Mucosa of descending colon (tissue), 3 donors: ENCODE measurements around the gene METTL24. TPM values are rescaled to one million over a fixed set of nuclear protein-coding genes. Genes with fewer than 3 reads are reported as not detected.

ENCODE experiments used
- ATAC-seq: fragments of 200-7000 bp; cut with Tn5 transposase; one replicate; pipeline ENCODE4 v1.9.1; 2020; ENCODE audit warnings: mild to moderate bottlenecking, moderate library complexity
- DNase-seq, 3 donors: peaks; one replicate each; pipeline ENCODE4 v3.0.0-alpha.2; 2020
- H3K36me3 ChIP-seq: fragments of 200-600 bp; one replicate; pipeline ENCODE4 v1.8.0; 2021; ENCODE audit warnings: low read depth, mild to moderate bottlenecking
- H3K4me1 ChIP-seq: fragments of 200-600 bp; one replicate; pipeline ENCODE4 v1.8.0; 2021; ENCODE audit warnings: low read depth, mild to moderate bottlenecking
- H3K4me3 ChIP-seq: fragments of 200-600 bp; one replicate; pipeline ENCODE4 v1.8.0; 2021; ENCODE audit warnings: mild to moderate bottlenecking
- H3K9me3 ChIP-seq: fragments of 200-600 bp; one replicate; pipeline ENCODE4 v1.8.0; 2021; ENCODE audit warnings: mild to moderate bottlenecking
- intact Hi-C, 2 donors: fragments of 100-400 bp; cut with DNase I in 1 of 2; cut with micrococcal nuclease in 1 of 2; formaldehyde crosslinking; loops; one replicate each; pipeline versions ENCODE4 v1.11.0 to v1.11.1; 2022; cut with DNase I, micrococcal nuclease
- total RNA-seq, 3 donors: library from RNA; stranded (reverse); fragmentation: NEBNext Ultra II Directional in 2 of 3; extraction: Animal tissue kit (Norgen Biotek cat#: 25700) in 2 of 3; gene quantifications; one replicate each; pipeline versions ENCODE4 v1.2.1 to v1.2.4, GENCODE V29; 2021 to 2023
- TF ChIP-seq, protein P1 (sequence below): fragments of 200-600 bp; IDR thresholded peaks from one replicate; pipeline ENCODE4 v1.8.0; 2022; ENCODE audit warnings: antibody characterized with exemption, mild to moderate bottlenecking
- donor health status: DM: no; HTN: no; CAD: no; lungs with moderate emphysema.
- donor health status: DM: no; HTN: no; CAD: no.
- donor health status: DM: no; HTN: yes; CAD: no.

METTL24 gene
- total RNA-seq, 3 donors from 2014 or later = 0.43 to 23.5 (median 1.2) TPM

DNA sequence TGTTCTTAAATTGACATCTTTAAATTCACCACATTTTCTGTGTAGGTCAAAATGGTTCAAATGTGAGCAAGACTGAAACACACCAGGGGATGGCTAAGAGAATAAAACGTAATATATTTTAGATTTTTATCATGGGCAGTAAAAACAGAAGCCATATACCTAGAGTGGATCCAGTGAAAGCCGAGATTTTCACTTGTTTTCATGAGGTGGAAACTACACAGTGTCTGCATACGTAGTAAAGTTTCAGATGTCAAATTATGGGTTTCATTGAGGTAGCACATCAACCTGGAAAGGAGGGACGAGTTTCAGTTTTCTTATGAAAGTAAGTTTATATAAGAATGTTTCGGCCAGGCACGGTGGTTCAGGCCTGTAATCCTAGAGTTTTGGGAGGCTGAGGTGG lies 25.9 kb downstream of the METTL24 start:
- ATAC-seq = no peak
- peaks cover 9% of the 10 kb centered on the region for H3K4me1 ChIP-seq
- intact Hi-C loops = no loop called here

DNA sequence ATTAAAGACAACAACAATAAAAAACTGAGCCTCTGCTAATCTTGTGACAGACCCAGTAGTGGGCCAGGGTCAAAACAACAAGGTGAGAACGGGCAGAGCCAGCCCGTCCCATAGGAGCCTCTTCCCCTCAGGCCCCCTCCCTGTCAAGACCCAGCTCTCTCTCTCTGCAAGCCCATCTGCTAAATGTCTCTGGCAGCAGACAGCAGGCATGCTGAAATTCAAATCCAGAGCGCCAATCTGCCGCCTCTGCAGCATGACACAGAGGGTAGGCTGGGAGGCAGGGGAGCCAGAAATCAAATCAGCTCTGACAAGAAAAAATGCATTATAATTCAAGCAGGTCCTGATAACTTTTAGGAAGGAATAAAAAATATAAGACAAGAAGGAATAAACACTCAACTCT lies 26.3 kb downstream of the METTL24 start:
- intact Hi-C loops = no loop called here
- DNase-seq (no peak), ATAC-seq (no peak)
- Histone ChIP-seq H3K4me3 (no peak overlapping the region), H3K9me3 (no peaks in the 10 kb centered on the region), H3K36me3 (no peaks in the 10 kb centered on the region), H3K4me1 (peaks cover 9% of the 10 kb centered on the region)
- TF ChIP-seq, protein P1, sequence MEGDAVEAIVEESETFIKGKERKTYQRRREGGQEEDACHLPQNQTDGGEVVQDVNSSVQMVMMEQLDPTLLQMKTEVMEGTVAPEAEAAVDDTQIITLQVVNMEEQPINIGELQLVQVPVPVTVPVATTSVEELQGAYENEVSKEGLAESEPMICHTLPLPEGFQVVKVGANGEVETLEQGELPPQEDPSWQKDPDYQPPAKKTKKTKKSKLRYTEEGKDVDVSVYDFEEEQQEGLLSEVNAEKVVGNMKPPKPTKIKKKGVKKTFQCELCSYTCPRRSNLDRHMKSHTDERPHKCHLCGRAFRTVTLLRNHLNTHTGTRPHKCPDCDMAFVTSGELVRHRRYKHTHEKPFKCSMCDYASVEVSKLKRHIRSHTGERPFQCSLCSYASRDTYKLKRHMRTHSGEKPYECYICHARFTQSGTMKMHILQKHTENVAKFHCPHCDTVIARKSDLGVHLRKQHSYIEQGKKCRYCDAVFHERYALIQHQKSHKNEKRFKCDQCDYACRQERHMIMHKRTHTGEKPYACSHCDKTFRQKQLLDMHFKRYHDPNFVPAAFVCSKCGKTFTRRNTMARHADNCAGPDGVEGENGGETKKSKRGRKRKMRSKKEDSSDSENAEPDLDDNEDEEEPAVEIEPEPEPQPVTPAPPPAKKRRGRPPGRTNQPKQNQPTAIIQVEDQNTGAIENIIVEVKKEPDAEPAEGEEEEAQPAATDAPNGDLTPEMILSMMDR = no peak

More for the DNA sequence above, 25.9 kb downstream of the METTL24 start:
- DNase-seq = no peak
- Histone ChIP-seq H3K4me3 (no peak overlapping the region), H3K36me3 (no peaks in the 10 kb centered on the region), H3K9me3 (no peaks in the 10 kb centered on the region)
- TF ChIP-seq, protein P1 = no peak

DNA sequence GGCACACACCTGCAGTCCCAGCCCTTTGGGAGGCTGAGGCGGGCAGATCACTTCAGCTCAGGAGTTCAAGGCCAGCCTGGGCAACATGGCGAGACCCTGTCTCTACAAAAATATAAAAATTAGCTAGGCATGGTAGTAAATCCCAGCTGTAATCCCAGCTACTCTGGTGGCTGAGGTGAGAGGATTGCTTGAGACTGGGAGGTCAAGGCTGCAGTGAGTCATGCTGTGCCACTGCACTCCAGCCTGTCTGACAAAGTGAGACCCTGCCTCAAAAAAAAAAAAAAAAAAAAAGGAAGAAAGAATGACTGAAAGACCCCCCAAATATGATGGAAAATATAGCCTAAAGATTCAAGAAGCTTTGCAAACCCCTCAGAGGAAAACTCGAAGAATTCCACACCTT lies 26.8 kb downstream of the METTL24 start:
- ATAC-seq = no peak
- DNase-seq = no peak
- peaks cover 9% of the 10 kb centered on the region for H3K4me1 ChIP-seq
- TF ChIP-seq, protein P1 = no peak
- intact Hi-C loops = no loop called here
- H3K9me3 ChIP-seq = no peaks in the 10 kb centered on the region
- no peaks in the 10 kb centered on the region for H3K36me3 ChIP-seq
- H3K4me3 ChIP-seq = no peak overlapping the region

DNA sequence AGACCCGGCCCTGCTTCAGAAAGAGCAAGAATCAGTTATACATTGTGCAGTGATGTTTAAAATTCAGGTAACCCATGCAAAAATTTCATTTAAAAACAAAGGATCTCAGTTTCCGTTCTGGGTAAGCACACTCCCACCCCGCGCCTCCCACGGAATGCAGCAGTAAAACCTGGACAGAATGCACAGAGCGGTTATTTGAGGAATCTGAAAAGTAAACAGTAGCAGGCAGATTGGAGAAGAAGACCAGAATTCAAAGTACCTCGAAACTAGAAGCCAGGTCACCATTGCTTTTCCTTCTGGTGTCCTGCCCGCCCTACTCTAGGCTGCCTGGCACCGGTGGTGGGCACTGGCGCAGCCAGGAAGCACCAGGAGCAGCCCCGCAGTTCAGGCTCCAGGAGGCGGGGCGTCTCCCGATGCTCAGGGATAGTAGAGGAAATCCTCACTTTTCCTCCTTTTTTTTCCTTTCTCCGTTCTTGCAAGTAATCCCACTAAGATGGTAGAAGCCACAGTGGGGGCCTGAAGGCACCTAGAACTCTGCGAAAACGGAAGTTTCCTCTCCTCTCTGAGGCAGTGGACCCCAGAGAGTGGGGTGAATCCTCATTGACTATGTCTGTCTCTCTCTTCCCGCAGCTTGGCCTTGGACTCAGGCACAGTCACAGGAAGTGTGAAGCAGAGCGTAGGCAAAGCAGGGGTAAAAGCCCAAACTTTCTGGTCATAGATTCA lies 28.3 kb downstream of the METTL24 start:
- intact Hi-C loops = no loop called here
- H3K4me3 ChIP-seq = no peak overlapping the region
- ATAC-seq (peak; percentile 47), DNase-seq (peak in 2 of 3 donors; percentile 26 to 38)
- no peaks in the 10 kb centered on the region for H3K36me3 ChIP-seq
- TF ChIP-seq, protein P1 = no peak
- no peaks in the 10 kb centered on the region for H3K9me3 ChIP-seq
- peaks cover 19% of the 10 kb centered on the region for H3K4me1 ChIP-seq

DNA sequence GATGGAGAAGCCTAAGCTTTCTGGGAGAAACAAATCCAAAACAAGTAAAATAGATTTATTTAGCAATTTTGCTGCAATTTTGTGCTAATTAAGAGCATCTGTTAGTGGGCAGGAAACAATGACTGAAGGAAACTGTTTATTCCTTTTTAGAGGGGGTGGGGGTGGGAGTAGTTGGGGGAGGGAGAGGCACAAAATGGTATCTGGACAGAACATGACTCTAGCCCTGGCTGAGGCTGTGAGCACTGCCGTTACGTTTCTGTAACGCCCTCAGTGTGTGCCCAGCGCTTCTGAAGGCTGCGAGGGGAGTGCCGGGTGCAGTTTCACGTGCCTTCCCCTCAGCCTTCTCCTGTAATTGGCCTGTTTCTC lies 28.8 kb downstream of the METTL24 start:
- peak; percentile 38 for ATAC-seq
- no peaks in the 10 kb centered on the region for H3K9me3 ChIP-seq
- H3K4me1 ChIP-seq = peaks cover 24% of the 10 kb centered on the region
- no peaks in the 10 kb centered on the region for H3K36me3 ChIP-seq
- intact Hi-C loops = no loop called here
- no peak overlapping the region for H3K4me3 ChIP-seq
- no peak for DNase-seq
- TF ChIP-seq, protein P1 = no peak
